ENCODE data around the gene MCHR1.
"Not testable (repeated sequence)": the region's sequence is repeated elsewhere in the genome, so short reads cannot be mapped to it uniquely, and the experiment has no call there.

GRCh38 chr22:40656651-40657050, 22.6 kb upstream of the MCHR1 start:
- not testable (repeated sequence) for TF ChIP-seq CTCF (optimal IDR thresholded peaks at IDR 0.05 in 1 of 3, IDR thresholded peaks at IDR 0.05 in 1 of 3, conservative IDR thresholded peaks at IDR 0.05 in 1 of 3; ENCODE audit: extremely low read depth in 1 of 3, insufficient read depth in 2 of 3, low read length in 3 of 3); EZH2 (IDR thresholded peaks at IDR 0.05; ENCODE audit: low read length)

All from keratinocyte (primary cell).